ENCODE measurements around the gene SPDYE6.
"Not testable (repeated sequence)": the region's sequence is repeated elsewhere in the genome, so short reads cannot be mapped to it uniquely, and the experiment has no call there.

Gene SPDYE6

GRCh38 chr7:102327183-102327582 lies 29.1 kb downstream of the SPDYE6 start:
- not testable (repeated sequence) for H3K4me3 ChIP-seq (ENCODE audit: low read depth in 1 of 5, low read length in 5 of 5)

GRCh38 chr7:102326157-102326889 lies 29.9 kb downstream of the SPDYE6 start:
- Histone ChIP-seq H3K9me3 (ENCODE audit: control insufficient read depth in 5 of 5, low read length in 5 of 5) (no peaks in the 10 kb centered on the region), H3K27me3 (ENCODE audit: control insufficient read depth in 5 of 5, insufficient read depth in 4 of 5, low read length in 5 of 5) (peaks cover 0 to 8% (median 0%) of the 10 kb centered on the region in 5 donors)

More at GRCh38 chr7:102327183-102327582, 29.1 kb downstream of the SPDYE6 start:
- H3K4me1 ChIP-seq (ENCODE audit: control insufficient read depth in 5 of 5, insufficient read depth in 5 of 5, low read length in 5 of 5); H3K9ac ChIP-seq (ENCODE audit: low read length in 5 of 5); H3K36me3 ChIP-seq (ENCODE audit: control insufficient read depth in 5 of 5, insufficient read depth in 5 of 5, low read length in 5 of 5); H3K27ac ChIP-seq (ENCODE audit: low read depth, low read length); H3K9me3 ChIP-seq (ENCODE audit: control insufficient read depth in 5 of 5, low read length in 5 of 5): not testable (repeated sequence)
- H3K27me3 ChIP-seq (ENCODE audit: control insufficient read depth in 5 of 5, insufficient read depth in 4 of 5, low read length in 5 of 5): peaks cover 0 to 12% (median 0%) of the 10 kb centered on the region in 5 donors

GRCh38 chr7:102325106-102325505 lies 31.1 kb downstream of the SPDYE6 start:
- H3K4me3 ChIP-seq (ENCODE audit: low read depth in 1 of 5, low read length in 5 of 5); H3K27ac ChIP-seq (ENCODE audit: low read depth, low read length); H3K36me3 ChIP-seq (ENCODE audit: control insufficient read depth in 5 of 5, insufficient read depth in 5 of 5, low read length in 5 of 5); H3K9me3 ChIP-seq (ENCODE audit: control insufficient read depth in 5 of 5, low read length in 5 of 5); H3K9ac ChIP-seq (ENCODE audit: low read length in 5 of 5): not testable (repeated sequence)
- H3K27me3 ChIP-seq (ENCODE audit: control insufficient read depth in 5 of 5, insufficient read depth in 4 of 5, low read length in 5 of 5): peaks cover 0 to 13% (median 0%) of the 10 kb centered on the region in 5 donors
- peaks cover 0 to 21% (median 10%) of the 10 kb centered on the region in 5 donors for H3K4me1 ChIP-seq (ENCODE audit: control insufficient read depth in 5 of 5, insufficient read depth in 5 of 5, low read length in 5 of 5)

More at GRCh38 chr7:102326157-102326889, 29.9 kb downstream of the SPDYE6 start:
- H3K4me1 ChIP-seq (ENCODE audit: control insufficient read depth in 5 of 5, insufficient read depth in 5 of 5, low read length in 5 of 5): peaks cover 0 to 13% (median 10%) of the 10 kb centered on the region in 5 donors
- H3K9ac ChIP-seq (ENCODE audit: low read length in 5 of 5): no peak overlapping the region
- no peak overlapping the region for H3K27ac ChIP-seq (ENCODE audit: low read depth, low read length)
- H3K36me3 ChIP-seq (ENCODE audit: control insufficient read depth in 5 of 5, insufficient read depth in 5 of 5, low read length in 5 of 5): no peaks in the 10 kb centered on the region
- H3K4me3 ChIP-seq (ENCODE audit: low read depth in 1 of 5, low read length in 5 of 5): no peak overlapping the region

GRCh38 chr7:102323914-102324195 lies 32.4 kb downstream of the SPDYE6 start:
- H3K27me3 ChIP-seq (ENCODE audit: control insufficient read depth in 5 of 5, insufficient read depth in 4 of 5, low read length in 5 of 5): peaks cover 0 to 13% (median 0%) of the 10 kb centered on the region in 5 donors
- H3K9me3 ChIP-seq (ENCODE audit: control insufficient read depth in 5 of 5, low read length in 5 of 5): no peaks in the 10 kb centered on the region
- H3K36me3 ChIP-seq (ENCODE audit: control insufficient read depth in 5 of 5, insufficient read depth in 5 of 5, low read length in 5 of 5): peaks cover 0 to 2% (median 0%) of the 10 kb centered on the region in 5 donors
- H3K4me1 ChIP-seq (ENCODE audit: control insufficient read depth in 5 of 5, insufficient read depth in 5 of 5, low read length in 5 of 5): peaks cover 0 to 34% (median 13%) of the 10 kb centered on the region in 5 donors
- H3K9ac ChIP-seq (ENCODE audit: low read length in 5 of 5): no peak overlapping the region
- H3K4me3 ChIP-seq (ENCODE audit: low read depth in 1 of 5, low read length in 5 of 5): no peak overlapping the region
- H3K27ac ChIP-seq (ENCODE audit: low read depth, low read length): no peak overlapping the region

GRCh38 chr7:102322202-102322715 lies 34.0 kb downstream of the SPDYE6 start:
- no peak overlapping the region for H3K9ac ChIP-seq (ENCODE audit: low read length in 5 of 5)
- H3K27me3 ChIP-seq (ENCODE audit: control insufficient read depth in 5 of 5, insufficient read depth in 4 of 5, low read length in 5 of 5): peaks cover 0 to 13% (median 0%) of the 10 kb centered on the region in 5 donors
- no peak overlapping the region for H3K4me3 ChIP-seq (ENCODE audit: low read depth in 1 of 5, low read length in 5 of 5)
- peaks cover 0 to 2% (median 0%) of the 10 kb centered on the region in 5 donors for H3K36me3 ChIP-seq (ENCODE audit: control insufficient read depth in 5 of 5, insufficient read depth in 5 of 5, low read length in 5 of 5)
- H3K27ac ChIP-seq (ENCODE audit: low read depth, low read length): no peak overlapping the region
- H3K9me3 ChIP-seq (ENCODE audit: control insufficient read depth in 5 of 5, low read length in 5 of 5): no peaks in the 10 kb centered on the region
- H3K4me1 ChIP-seq (ENCODE audit: control insufficient read depth in 5 of 5, insufficient read depth in 5 of 5, low read length in 5 of 5): peaks cover 0 to 44% (median 13%) of the 10 kb centered on the region in 5 donors

GRCh38 chr7:102321351-102322201 lies 34.7 kb downstream of the SPDYE6 start:
- no peak overlapping the region for H3K9ac ChIP-seq (ENCODE audit: low read length in 5 of 5)
- peaks cover 0 to 13% (median 0%) of the 10 kb centered on the region in 5 donors for H3K27me3 ChIP-seq (ENCODE audit: control insufficient read depth in 5 of 5, insufficient read depth in 4 of 5, low read length in 5 of 5)
- H3K27ac ChIP-seq (ENCODE audit: low read depth, low read length): no peak overlapping the region
- H3K36me3 ChIP-seq (ENCODE audit: control insufficient read depth in 5 of 5, insufficient read depth in 5 of 5, low read length in 5 of 5): peaks cover 0 to 2% (median 0%) of the 10 kb centered on the region in 5 donors
- no peaks in the 10 kb centered on the region for H3K9me3 ChIP-seq (ENCODE audit: control insufficient read depth in 5 of 5, low read length in 5 of 5)
- peak overlapping the region in 3 of 5 donors; percentile 4 to 42 (median 11) for H3K4me3 ChIP-seq (ENCODE audit: low read depth in 1 of 5, low read length in 5 of 5)
- H3K4me1 ChIP-seq (ENCODE audit: control insufficient read depth in 5 of 5, insufficient read depth in 5 of 5, low read length in 5 of 5): peaks cover 0 to 44% (median 13%) of the 10 kb centered on the region in 5 donors

- peaks cover 0 to 44% (median 13%) of the 10 kb centered on the region in 5 donors for H3K4me1 ChIP-seq (ENCODE audit: control insufficient read depth in 5 of 5, insufficient read depth in 5 of 5, low read length in 5 of 5)
- H3K27ac ChIP-seq (ENCODE audit: low read depth, low read length): no peak overlapping the region
- H3K4me3 ChIP-seq (ENCODE audit: low read depth in 1 of 5, low read length in 5 of 5): no peak overlapping the region
- peaks cover 0 to 2% (median 0%) of the 10 kb centered on the region in 5 donors for H3K36me3 ChIP-seq (ENCODE audit: control insufficient read depth in 5 of 5, insufficient read depth in 5 of 5, low read length in 5 of 5)
- H3K9ac ChIP-seq (ENCODE audit: low read length in 5 of 5): no peak overlapping the region
- H3K9me3 ChIP-seq (ENCODE audit: control insufficient read depth in 5 of 5, low read length in 5 of 5): no peaks in the 10 kb centered on the region
- peaks cover 0 to 13% (median 0%) of the 10 kb centered on the region in 5 donors for H3K27me3 ChIP-seq (ENCODE audit: control insufficient read depth in 5 of 5, insufficient read depth in 4 of 5, low read length in 5 of 5)
These were observed 35.5 kb downstream of the SPDYE6 start for GRCh38 chr7:102320601-102321350.

GRCh38 chr7:102320181-102320580 lies 36.1 kb downstream of the SPDYE6 start:
- Histone ChIP-seq H3K4me1 (ENCODE audit: control insufficient read depth in 5 of 5, insufficient read depth in 5 of 5, low read length in 5 of 5) (peaks cover 0 to 44% (median 13%) of the 10 kb centered on the region in 5 donors), H3K9me3 (ENCODE audit: control insufficient read depth in 5 of 5, low read length in 5 of 5) (no peaks in the 10 kb centered on the region), H3K27me3 (ENCODE audit: control insufficient read depth in 5 of 5, insufficient read depth in 4 of 5, low read length in 5 of 5) (peaks cover 0 to 13% (median 0%) of the 10 kb centered on the region in 5 donors), H3K9ac (ENCODE audit: low read length in 5 of 5) (no peak overlapping the region), H3K36me3 (ENCODE audit: control insufficient read depth in 5 of 5, insufficient read depth in 5 of 5, low read length in 5 of 5) (peaks cover 0 to 2% (median 0%) of the 10 kb centered on the region in 5 donors), H3K4me3 (ENCODE audit: low read depth in 1 of 5, low read length in 5 of 5) (no peak overlapping the region), H3K27ac (ENCODE audit: low read depth, low read length) (no peak overlapping the region)

GRCh38 chr7:102319671-102320070 lies 36.6 kb downstream of the SPDYE6 start:
- no peak overlapping the region for H3K27ac ChIP-seq (ENCODE audit: low read depth, low read length)
- H3K36me3 ChIP-seq (ENCODE audit: control insufficient read depth in 5 of 5, insufficient read depth in 5 of 5, low read length in 5 of 5): peaks cover 0 to 3% (median 0%) of the 10 kb centered on the region in 5 donors
- H3K9ac ChIP-seq (ENCODE audit: low read length in 5 of 5): no peak overlapping the region
- no peak overlapping the region for H3K4me3 ChIP-seq (ENCODE audit: low read depth in 1 of 5, low read length in 5 of 5)
- H3K27me3 ChIP-seq (ENCODE audit: control insufficient read depth in 5 of 5, insufficient read depth in 4 of 5, low read length in 5 of 5): peaks cover 0 to 13% (median 0%) of the 10 kb centered on the region in 5 donors
- H3K4me1 ChIP-seq (ENCODE audit: control insufficient read depth in 5 of 5, insufficient read depth in 5 of 5, low read length in 5 of 5): peaks cover 0 to 44% (median 13%) of the 10 kb centered on the region in 5 donors
- H3K9me3 ChIP-seq (ENCODE audit: control insufficient read depth in 5 of 5, low read length in 5 of 5): no peaks in the 10 kb centered on the region
